HG03097 (cell line): ENCODE results near the gene SGK2.

Source experiments
- ATAC-seq: cut with Tn5 transposase; IDR thresholded peaks from one replicate; pipeline ENCODE4 v1.9.1; 2021; ENCODE audit not compliant: unreplicated experiment, low FRiP score

SGK2 gene

GRCh38 chr20:43535370-43536004, 23.3 kb upstream of the SGK2 start:
- no peak for ATAC-seq

GRCh38 chr20:43536041-43536816, 22.6 kb upstream of the SGK2 start:
- ATAC-seq = no peak

- no peak for ATAC-seq
These were observed 21.9 kb upstream of the SGK2 start for GRCh38 chr20:43536817-43537440.

GRCh38 chr20:43537921-43538877, 20.6 kb upstream of the SGK2 start:
- no peak for ATAC-seq

GRCh38 chr20:43538878-43539700, 19.7 kb upstream of the SGK2 start:
- ATAC-seq = no peak

DNA sequence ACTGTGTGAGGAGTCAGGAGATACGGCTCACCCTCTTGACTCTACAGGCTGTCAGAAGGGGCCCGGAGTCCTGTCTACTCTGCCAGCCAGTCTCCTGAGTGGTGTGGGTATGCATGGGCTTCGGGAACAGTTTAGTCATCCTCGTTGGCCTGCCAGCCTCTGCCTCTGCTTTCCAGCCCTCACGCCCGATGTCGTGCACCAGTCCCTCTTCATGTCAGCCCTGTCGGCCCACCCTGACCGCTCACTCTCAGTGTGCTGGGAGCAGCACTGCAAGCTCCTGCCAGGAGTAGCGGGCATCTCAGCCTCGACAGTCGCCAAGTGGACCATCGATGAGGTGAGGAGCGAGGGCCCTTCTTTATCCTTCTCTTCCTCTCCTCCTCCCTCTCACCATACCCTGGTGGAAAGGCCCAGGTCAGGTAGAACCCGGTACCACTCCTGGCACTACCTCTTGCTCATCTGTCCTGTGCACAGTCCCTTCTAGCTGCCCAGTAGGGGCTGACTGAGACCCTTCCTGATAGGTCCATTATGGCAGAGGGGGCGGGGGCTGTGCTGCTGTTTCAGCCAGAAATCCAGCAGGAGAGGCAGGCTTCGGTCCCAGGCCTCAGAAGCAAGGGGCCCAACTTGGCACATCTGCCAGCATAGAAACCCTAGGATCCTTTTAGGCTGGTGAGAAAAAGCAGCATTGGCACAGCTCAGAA, 18.7 kb upstream of the SGK2 start:
- no peak for ATAC-seq

DNA sequence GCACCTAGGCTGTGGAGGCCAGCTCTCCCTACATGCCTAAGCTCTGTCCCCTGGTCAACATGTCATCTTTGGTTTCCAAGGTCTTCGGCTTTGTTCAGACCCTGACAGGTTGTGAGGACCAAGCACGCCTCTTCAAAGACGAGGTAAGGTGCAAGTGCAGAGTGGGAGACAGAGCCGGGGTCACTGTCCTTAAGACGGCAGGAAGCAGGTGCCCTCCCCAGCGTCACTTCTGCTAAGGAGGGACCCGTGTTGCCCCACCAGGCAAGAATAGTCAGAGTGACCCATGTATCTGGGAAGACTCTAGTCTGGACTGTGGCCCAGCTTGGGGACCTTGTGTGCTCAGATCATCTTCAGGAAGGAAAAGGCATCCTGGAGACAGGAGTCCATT, 18.2 kb upstream of the SGK2 start:
- ATAC-seq = no peak

DNA sequence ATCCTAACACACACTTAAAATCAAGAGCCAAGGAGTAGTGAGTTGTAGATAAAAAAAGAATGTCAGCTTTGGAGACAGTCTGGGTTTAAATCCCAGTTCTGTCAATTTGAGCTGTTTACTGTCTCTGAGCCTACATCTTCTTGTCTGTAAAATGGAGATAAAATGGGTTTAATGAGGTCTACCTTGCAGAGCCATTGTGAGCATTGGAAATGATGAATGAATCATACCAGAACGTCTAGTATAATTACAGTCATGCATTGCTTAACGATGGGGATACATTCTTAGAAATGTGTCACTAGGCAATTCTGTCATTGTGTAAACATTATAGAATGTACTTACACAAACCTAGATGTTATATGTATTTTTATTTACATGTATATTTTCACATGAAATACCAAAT, 17.6 kb upstream of the SGK2 start:
- ATAC-seq = no peak

- ATAC-seq = no peak
These were observed 16.7 kb upstream of the SGK2 start for GRCh38 chr20:43542161-43542560.

- ATAC-seq = no peak
These were observed 16.2 kb upstream of the SGK2 start for GRCh38 chr20:43542674-43543073.

DNA sequence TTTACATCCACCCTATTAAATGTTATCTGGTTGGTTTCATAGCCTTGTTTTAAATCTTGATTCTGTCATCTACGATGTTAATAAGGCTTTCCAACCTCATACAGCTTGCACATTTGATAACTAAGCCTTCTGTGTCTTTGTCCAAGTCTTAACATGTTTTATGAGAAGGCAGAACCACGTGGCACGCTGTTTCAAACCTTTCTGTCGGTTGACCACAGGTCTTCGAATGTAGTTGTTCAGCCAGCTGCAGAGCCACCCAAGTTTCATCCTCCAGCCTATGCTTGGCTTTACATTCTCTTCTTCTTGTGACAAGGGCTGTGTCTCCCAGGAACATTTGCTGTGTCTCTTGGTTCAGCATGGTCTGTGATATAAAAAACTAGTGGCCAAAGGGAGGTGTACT, 15.7 kb upstream of the SGK2 start:
- ATAC-seq = no peak

- no peak for ATAC-seq
These were observed 14.3 kb upstream of the SGK2 start for GRCh38 chr20:43544501-43544900.

DNA sequence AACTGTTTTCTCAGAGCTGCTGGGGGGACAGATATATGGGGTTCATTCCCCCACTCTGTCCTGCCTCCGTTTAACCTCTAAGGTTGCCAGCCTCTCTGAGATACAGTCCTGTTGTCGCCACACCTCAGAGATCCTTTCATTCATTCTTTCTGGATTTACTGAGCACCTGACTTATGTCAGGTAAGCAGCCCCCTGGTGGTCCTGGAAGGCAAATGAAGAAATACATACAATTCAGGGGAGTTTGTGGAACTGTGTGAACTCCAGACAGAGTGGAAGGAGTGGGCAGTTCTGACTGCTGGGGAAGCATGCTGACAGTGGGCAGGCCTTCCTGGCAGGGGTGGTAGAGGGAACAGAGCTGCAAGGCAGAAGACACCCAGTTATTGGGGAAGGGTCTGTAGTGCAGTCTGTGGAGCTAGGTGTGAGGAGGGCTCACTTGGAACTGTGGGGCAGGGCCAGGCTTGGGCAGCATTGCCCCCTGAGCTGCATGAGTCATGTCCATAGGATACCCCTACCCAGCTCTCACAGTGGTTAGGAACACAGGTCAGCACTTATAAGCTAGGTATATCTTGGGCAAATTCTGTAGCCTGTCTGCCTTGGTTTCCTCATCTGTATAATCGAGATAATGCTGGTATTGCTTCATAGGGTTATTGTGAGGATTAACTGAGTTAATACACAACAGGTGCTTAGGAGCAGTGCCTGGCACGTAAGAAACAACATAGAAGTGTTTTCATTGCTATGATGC, 12.8 kb upstream of the SGK2 start:
- ATAC-seq = no peak

DNA sequence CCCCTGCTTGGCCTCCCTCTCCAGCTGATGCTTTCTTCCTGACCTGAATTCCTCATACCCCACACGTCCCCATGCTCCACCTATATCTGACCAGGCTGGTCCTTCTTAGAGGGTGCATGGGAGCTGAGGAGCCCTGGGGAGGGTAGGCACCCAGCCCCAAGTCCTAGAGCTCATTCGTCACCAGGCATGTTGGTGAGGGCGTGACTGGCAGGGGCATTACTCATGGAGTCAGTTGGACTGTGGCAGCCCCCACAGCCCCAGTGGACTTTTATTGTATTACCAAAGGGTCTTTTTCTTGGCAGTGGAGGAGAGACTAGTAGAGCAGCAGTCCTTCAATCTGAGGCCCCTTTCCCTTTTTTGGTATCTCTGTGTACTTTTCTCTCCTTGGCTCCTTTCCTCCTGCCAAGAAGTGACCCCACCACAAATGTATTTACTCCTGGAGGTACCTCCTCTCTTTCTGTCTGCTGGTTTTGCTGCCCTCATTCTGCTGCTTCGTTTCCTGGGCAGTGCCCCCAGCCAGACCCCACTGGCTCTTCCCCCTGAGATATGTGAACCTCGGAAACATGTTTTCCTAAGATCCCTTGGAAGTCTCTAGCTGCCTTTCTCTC, 10.4 kb upstream of the SGK2 start:
- no peak for ATAC-seq

DNA sequence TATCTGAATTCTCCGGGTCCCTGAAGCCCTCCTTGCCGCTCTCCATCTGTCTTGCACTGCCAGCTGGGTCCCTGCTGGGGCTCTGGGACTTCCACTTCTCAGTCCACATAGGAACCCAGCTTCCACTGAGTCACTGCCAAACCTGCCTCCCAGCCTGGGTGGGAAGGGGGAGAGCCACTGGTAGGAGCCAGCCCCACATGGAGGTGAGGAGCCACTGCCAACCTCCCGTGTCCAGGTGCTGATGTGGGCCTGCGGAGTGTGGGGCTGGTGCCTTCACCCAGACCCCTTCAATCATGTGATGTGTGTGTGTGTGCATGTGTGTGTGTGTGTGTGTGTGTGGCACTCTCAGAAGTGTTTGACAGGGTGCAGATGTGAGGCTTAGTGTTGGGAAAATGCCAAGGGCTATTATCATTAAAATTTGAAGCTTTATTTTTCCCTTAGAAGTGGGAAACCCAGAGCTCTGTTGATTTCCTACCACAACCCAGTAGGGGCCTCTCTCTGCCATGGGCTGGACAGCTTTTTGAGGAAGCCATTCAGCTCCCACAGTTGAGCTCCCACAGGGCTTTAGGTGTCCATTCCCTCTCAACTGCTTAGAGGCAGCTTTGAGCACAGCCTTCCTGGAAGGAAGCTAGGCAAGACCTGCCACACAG, 9.3 kb upstream of the SGK2 start:
- no peak for ATAC-seq

GRCh38 chr20:43550456-43550855, 8.4 kb upstream of the SGK2 start:
- ATAC-seq = no peak

- no peak for ATAC-seq
These were observed 4.5 kb upstream of the SGK2 start for GRCh38 chr20:43554369-43554768.
